HG03045 (cell line): ENCODE data around the gene PLA2G7.
"Not testable (repeated sequence)": the region's sequence is repeated elsewhere in the genome, so short reads cannot be mapped to it uniquely, and the experiment has no call there.

Experiments
- ATAC-seq: cut with Tn5 transposase; IDR thresholded peaks from one replicate; pipeline ENCODE4 v1.9.1; 2021; ENCODE audit warnings: mild to moderate bottlenecking, moderate library complexity; ENCODE audit not compliant: unreplicated experiment

The PLA2G7 gene

DNA sequence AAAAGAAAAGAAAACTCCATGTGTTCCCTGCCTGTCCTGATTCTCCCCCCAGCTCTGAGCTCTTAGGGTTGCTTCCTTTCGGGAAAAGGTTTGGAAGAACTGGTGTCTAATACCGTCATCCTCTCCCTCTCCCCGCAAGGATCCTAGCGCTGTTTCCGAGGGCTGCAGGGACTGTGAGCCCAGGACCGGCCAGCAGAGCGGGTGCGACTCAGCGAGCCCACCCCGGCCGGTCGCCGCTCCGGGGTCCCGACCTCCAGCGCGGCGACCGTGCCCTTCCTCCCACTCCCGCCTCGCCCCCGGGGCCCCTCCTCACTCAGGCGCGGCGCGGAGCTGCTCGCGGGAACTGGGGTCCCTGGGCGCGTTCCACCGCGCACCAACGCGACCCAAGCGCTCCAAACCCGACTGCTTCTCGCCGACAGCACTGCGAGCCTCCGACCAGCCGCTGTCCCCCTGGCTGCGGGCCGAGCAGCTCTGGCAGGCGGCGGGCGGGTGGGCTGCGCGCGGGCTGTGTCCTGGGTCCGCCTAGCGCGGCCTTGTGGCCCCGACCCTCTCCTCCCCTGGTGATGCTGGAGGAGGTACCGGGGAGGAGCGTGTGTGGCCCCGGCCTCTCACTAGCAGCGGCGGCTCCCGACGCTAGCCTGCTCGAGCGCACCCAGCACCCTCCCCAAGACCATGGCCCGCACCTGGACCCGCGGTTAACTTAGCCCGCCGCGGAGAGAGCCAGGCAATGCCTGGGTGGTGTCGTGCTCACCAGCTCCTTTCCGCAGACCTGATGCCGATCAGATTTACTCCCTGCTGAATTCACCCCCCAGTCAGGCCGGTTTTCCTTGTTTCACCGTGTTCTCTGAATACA is at the start of gene PLA2G7:
Gene PLA2G7 (minus strand): TSS at position 509 of the 853 bp plus-strand sequence. CDS start 12,484 bp downstream, outside the sequence.
- no peak for ATAC-seq

DNA sequence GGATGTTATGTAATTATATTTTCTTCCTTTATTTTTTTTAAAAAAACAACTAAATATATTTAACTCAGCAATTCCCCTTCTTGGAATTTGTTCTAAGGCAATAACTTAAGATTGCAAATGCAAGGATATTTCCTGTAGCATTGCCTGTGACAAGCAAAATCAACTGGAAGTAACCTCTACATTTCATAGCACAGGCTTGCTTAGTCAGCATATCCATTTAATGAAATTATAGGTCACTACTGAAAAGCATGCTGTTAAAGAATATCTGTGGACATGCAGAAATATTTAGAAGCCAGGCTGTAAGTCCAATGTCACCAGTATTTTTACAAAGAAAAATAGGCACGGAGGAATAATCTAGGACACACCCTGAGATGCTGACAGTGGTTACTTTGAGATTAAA is 49.4 kb upstream of the PLA2G7 start:
- ATAC-seq = no peak

DNA sequence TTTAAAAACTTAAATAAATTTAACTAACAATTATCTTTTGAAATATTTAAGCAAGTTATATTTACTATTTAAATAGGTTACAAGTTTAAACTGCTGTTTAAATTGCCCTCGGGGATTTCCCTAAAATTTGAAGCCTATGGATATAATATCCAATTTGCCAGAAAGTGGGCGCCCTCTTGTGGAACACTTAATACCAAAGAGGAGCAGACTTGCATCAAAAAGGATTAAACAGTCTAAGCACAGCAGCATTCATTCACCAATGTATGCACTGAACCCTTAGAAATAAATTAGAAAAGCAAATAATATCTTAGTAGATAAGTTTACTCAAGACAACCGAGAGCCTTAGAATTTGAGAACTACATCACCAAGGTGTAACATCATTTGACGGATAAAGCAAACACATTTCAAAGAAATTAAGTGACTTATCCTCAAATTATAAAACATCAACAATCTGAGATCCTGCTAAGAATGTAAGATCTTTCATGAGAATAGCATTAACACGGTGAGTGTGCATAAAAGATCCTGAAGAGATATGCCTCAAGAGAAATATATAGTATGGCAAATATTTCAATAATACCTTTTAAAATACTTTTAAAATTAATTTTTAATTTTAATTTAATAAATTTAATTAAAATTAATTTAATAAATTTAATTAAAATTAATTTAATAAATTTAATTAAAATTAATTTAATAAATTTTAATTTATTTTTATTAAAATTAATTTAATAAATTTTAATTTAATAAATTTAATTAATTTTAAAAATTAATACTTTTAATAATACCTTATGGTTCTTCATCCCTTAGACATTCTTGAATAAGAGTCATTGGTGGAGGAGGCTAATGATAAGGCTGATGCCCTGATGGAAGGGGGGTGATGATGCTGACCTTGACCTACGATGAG is 46.6 kb upstream of the PLA2G7 start:
- ATAC-seq = no peak

DNA sequence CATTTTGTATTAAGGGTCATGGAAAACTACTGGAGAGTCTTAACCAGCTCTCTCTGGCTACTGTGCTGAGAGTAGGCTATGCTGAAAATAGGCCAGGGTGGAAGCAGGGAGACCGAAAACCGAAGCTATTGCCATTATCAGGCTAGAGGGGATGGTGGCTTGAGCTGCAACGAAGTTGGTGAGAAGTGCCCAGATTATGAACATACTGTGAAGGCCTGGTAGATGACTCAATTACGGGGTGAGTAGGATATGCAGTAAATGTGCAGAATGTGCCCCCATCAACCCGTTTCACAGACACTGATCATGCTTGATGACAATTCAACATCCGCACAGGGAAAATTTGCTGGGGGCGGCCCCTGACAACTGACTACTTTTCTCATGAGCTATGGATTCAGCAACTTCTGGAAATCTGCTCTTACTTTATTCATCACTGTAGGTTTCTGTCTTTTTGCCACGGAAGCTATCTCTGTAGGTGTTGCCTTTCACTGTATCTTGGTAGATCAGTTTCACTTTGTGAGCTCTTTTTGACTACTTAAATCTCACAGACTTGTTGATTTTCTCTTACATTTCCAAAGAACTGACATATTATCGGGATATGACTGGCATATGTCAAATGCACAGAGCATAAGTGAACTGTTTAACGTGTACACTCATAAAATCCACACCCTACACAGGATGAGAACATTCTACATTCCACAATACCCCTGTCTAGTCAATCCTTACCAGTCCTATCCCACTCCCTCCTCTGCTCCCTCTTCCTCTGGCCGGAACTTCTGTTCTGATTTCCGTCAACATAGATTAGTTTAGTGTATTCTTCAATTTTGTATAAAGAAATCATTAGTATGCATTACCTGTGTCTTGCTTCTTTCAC is 42.5 kb upstream of the PLA2G7 start:
- no peak for ATAC-seq

DNA sequence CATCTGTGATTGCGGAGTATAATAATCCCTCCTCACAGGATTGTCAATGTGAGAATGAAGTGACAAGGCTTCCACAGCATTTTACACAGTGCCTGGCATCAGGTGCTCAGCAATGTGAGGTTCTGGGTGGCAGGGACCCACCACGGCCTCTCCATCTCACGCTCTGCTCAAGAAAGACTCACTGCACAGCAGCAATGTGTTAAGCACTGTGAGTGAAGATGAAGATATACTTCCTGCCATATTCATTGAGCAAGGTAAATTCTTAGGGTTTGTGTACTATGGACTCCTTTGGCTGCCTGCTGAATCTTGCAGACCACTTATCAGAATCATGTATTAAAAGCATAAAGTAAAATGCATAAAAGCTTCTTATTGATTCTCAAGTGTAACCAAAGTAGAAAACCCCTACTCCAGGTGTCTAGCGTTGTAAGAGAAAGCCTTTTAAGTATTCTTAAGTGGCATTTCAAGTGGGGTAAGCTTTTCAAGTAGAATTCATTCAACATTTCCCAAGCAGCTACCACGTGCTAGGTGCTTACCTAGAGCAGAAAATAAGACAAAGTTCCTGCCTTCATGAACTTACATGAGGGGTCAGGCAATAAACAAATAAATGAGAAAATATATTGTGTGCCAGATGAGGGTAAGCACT is 41.0 kb upstream of the PLA2G7 start:
- no peak for ATAC-seq

DNA sequence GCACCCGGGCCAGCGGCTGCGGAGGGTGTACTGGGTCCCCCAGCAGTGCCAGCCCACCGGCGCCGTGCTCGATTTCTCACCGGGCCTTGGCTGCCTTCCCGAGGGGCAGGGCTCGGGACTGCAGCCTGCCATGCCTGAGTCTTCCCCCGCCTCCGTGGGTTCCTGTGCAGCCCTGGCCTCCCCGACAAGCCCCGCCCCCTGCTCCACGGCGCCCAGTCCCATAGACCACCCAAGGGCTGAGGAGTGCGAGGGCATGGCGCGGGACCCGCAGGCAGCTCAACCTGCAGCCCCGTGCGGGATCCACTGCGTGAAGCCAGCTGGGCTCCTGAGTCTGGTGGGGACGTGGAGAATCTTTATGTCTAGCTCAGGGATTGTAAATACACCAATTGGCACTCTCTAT is 39.6 kb upstream of the PLA2G7 start:
- ATAC-seq = not testable (repeated sequence)

DNA sequence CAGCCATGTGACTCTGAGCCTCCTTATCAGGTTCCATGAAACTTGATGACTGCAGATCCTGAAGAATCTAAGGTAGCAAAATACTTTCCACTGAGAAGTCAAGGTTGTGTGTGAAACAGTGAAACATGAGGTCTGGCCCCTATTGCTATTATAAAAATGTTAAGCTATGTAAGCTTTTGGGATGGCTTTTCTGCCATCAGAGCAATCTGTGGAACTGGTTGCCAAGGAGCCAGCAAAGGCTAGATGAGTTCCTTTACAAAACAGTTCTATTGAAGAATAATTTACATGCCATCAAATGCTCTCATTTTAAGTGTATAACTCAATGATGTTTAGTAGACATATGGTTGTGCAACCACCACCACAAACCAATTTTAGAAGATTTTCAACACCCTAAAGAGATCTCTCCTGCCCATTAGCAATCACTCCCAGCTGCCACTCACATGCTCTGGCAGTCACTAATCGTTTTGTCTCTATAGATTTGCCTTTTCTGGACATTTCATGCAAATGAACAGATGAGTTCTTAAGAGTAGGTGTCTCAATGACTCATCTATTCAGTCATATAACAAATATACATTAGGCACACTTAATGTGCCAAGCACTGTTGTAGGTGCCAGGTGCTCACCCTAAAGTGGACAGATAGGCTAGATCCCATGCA is 38.2 kb upstream of the PLA2G7 start:
- ATAC-seq = no peak

DNA sequence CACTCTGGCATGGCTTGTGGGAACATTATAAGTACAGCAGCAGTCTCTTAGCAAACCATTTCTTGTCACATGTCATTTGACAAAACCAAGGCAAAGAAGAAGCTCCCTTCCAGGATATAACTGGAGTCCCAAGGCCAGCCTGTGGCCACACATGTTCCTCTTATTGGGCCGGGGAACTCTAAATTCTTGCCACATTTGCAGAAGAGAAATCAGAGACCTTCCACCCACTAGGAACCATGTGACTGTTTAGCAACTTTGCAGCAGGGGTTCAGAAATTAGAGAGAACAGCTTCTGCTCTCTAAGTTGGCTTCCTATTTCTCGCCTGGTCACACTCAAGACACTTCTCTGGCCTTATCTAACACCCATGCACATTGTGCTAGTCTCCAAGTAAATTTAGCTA is 37.6 kb upstream of the PLA2G7 start:
- ATAC-seq = peak; percentile 69

DNA sequence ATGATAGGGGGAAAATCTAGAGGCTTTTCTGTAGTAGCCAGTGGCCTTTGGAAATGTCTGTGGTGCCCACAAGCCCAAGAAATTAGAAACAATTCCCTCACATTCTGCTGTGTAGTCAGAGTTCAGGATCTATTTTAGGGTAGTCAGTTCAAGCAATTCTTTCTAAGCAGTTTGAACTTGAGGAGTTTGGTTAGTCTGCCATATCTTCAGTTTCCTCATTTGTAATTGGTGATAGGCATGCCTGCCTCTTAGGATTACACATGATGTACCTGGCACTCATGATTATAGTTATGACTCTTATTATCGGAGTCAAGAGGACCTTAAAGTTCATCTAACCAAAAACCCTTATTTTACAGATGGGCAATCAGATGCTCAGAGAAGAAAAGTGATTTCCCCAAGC is 36.8 kb upstream of the PLA2G7 start:
- ATAC-seq = no peak

DNA sequence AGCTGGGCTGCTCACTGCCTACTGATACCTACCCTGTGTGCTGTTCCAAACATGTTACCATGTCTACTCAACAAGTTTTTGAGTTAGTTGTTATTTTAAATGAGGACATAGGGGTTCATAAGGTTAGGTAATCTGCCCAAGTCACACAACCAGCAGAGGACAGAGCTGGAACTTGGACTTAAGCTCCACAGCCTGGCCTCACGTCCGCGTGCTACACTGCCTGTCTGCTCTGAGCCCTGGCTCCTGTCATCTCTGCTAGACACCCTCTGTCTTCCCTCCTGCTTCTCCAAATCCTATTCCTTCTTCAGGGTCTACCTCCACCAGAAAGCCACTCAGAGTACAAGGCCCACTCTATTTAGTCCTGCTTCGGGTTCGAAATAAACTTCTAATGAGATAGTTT is 29.8 kb upstream of the PLA2G7 start:
- no peak for ATAC-seq

DNA sequence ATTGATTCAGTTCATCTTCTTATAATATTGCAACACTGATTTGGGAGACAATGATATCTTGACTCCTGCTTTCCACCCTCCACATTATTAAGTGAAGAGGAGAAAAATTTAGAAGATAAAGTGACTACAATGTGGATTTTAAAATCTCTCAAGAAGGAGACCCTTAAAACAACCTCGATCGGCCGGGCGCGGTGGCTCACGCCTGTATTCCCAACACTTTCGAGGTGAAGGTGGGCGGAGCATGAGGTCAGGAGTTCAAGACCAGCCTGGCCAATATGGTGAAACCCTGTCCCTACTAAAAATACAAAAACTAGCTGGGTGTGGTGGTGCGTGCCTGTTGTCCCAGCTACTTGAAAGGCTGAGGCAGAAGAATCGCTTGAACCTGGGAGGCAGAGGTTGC is 29.1 kb upstream of the PLA2G7 start:
- not testable (repeated sequence) for ATAC-seq

DNA sequence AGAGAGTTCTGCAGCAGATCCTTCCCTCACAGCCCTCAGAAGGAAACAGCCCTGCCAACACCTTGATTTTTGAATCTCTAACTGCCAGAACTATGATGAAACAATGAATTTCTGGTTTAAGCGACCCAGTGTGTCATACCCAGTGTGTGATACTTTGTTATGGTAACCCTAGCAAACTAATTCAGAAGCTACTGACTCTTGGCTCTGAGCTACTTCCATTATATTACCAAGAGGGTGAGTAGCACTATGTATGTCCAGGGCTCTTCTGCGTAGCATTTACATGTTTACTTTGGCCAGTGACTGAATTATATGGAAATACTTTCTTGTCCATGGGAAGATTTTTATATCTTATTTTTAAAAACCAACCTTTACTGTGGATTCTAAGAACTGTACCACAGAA is 28.3 kb upstream of the PLA2G7 start:
- ATAC-seq = no peak

DNA sequence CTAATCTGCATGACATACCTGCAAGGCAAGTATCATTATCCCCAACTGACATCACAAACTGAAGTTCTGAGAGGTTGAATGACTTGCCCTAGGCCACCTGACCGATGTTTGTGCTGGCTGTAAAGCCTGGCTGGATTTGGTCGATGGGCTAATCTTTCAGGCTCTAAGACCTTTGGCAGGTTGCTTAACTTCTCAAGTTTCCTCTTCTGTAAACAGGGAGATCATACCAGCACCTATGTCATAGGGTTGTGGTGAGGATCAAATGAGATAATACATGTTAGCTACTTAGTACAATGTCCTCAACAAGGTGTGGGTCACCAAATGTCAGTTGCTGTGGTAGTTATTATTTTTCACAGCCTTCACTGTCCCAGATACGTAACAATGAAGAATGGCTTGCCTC is 25.8 kb upstream of the PLA2G7 start:
- no peak for ATAC-seq

DNA sequence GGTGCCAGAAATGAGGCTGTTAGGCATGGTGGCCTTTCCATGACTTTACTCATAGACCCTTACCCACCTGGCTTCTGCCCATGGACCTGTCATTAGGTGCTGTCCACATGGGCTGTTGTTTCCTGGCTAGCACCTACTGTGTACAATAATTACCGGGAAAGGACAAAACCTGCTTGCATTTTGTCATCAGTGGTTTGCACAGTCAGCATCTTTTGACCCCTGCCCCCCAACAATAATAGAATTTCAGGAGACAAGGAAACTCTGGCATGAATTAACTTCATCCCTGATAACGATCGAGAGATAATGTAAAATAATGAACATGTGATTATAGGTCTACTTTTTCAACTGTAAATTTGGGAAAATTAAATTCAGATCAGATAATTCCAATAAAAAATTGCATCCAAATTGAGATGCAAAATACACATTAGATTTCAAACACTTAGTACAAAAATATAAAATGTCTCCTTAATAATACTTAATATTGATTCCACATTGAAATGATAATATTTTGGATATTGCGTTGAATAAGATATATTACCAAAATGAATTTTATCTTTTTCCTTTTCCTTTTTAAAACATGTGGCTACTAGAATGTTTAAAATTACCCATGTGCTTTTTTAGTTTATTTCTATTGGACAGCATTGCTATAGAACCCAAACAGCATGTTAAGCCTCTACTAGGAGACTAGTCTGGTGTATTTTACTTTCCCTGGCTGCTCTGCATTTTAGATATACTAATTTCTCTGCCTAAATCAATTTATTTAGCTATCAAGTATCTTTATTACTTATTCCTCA is 24.0 kb upstream of the PLA2G7 start:
- ATAC-seq = no peak

DNA sequence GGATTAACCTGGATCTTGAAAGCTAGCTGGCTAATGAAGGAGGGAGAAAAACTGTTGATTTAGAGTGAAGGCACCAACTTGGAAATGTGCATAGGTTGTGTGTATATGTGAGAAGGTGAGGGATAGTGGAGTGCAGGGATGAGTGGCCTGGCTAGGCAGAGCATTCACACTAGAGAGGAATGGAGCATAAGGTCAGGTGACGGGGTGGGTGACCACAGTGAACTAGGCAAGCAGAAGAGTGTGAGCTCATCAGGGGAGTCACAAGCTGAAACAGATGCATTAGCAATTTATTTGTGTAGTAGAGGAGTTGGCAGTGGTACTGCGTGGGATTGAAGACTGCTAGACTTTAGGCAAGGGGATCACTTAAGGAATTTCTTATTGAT is 22.0 kb upstream of the PLA2G7 start:
- no peak for ATAC-seq

DNA sequence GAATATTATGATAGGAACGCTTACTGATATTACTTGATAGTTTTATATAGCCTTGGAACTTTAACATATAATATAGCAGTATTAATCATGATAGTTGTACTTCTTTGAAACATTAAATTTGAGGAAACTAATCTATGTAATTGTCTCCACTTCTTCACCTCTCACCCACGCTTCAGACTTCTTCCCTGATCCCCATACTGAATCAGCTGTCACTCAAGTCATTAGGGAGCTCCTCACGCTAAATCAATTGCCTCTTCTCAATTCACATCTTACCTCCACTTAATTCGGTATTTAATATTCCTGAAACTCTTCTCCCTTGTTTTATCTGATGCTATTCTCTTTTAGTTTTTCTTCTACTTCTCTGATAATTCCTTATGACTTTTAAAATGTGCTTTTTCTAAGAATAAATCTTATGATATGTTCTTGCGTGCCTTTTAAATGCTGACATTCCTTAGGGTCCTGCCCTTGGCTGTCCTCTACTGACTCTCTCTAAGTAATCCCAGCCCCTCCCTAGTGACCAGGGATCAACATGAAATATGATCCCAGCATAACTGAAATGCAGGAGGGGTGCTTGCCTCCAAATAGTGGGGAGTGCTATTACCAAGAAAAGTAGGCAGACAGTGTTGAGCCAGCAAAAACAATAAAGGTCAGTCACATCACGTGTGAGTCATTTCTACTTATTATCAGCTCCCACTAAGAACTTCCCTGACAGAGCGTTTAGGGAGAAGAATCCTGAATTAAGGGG is 21.5 kb upstream of the PLA2G7 start:
- ATAC-seq = no peak

DNA sequence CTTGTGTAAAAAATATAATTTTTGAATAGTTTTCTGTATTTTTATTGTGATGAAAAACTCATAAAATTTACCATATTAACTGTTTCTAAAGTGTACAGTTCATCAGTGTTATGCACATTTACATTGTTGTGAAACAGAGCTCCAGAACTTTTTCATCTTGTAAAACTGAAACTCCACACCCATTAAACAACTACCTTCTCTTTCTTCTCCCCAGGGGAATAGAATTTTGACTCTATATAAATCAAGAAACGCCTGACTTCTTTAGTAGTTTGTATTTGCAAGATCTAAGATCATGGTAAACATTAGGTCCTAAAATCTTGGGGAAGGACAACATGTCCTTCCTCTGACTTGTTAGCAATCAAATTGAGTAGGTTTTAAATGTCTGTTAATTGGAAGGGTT is 20.7 kb upstream of the PLA2G7 start:
- no peak for ATAC-seq

DNA sequence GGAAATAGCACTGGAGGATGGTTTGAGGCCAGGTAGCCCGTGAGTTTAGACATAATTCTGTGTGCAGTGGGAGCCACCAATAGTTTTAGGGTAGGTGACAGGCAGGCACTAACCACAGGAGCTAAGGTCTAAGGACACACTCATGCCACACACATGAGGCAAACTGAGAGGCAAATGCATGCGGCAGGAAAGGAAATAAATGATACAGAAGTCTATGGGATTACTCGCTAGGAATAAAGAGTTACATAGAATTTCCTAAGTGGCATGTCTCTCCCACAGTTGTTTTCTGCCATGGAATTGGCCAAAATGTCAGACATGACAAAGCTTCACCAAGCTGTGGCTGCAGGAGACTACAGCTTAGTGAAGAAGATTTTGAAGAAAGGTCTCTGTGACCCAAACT is 16.5 kb upstream of the PLA2G7 start:
- ATAC-seq = no peak

DNA sequence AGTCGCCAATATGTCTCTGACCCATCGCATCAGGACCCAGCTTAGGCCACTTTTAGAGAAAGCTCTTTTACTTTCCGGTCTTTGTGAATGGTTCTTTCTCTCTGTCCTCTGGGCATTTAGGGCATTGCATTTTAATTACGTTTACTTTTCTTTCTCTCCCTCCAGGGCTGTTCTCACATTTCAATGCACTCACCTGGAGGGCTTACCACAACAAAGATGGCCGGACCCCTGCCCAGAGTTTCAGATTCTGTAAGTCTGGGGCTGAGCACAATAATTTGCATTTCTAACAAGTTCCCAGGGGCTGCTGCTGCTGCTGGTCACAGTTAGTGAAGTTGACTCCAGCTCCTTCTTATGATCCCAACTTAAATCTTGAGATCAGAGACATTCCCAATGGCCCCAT is 14.6 kb upstream of the PLA2G7 start:
- no peak for ATAC-seq
